Keratinocyte (primary cell): Measurements from ENCODE around the gene MGAT5.

Experiments used
- CTCF ChIP-seq, 3 experiments: IDR thresholded peaks in 1 of 3; conservative IDR thresholded peaks in 1 of 3; optimal IDR thresholded peaks in 1 of 3; 2 replicates in 2 of 3; 3 replicates in 1 of 3; pipeline versions ENCODE3 to v1.5.1; 2011; ENCODE audit warnings: low read length in 3 of 3, mild to moderate bottlenecking in 3 of 3, moderate library complexity in 2 of 3, control low read depth in 1 of 3, inconsistent platforms in 1 of 3; ENCODE audit not compliant: insufficient read depth in 2 of 3; ENCODE audit errors: extremely low read depth in 1 of 3
- EZH2 ChIP-seq: IDR thresholded peaks from one replicate; pipeline ENCODE4 v1.6.1; 2012; ENCODE audit warnings: inconsistent platforms, mild to moderate bottlenecking, low read length, moderate library complexity

DNA sequence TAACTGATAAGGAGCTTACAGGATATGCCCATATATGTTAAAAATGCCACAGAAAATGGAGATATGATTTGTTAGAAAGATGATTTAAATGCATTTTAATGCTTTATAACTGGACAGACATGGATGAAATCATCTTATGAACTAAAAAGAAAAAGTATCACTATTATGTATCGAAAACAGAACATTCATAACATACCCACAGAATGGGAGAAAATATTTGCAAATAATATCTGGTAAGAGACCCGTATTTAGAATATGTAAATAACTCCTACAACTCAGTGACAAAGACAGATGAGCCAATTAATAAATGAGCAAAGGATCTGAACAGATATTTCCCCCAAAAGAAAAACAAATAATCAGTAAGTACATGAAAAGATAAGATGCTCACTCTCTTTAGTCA, 24.3 kb upstream of the MGAT5 start:
- TF ChIP-seq CTCF (optimal IDR thresholded peaks at IDR 0.05 in 1 of 3, IDR thresholded peaks at IDR 0.05 in 1 of 3, conservative IDR thresholded peaks at IDR 0.05 in 1 of 3; ENCODE audit: extremely low read depth in 1 of 3, insufficient read depth in 2 of 3, low read length in 3 of 3) (no peak), EZH2 (no peak)
